ENCODE data around the gene RNU5D-1.

DNA sequence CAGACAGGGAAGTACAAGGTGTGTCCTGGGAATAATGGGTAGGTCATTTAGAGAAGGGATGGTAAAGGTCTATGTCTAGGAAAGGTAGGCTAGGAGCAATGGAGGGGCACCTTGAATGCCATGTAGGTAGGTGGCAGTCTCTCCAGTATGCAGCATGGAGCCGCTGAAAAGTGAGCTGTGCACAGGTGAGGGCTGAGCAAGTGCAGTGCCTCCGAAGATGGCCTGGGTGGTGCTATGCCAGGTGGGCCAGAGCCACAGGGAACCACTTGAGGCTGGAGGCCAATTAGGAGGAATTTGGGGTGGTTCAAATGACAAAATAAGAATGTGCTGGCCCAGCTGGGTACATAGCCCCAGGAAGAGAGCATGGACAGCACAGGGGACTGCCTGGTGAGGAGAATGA lies 25.0 kb downstream of the RNU5D-1 start:
- TF ChIP-seq, protein P1, sequence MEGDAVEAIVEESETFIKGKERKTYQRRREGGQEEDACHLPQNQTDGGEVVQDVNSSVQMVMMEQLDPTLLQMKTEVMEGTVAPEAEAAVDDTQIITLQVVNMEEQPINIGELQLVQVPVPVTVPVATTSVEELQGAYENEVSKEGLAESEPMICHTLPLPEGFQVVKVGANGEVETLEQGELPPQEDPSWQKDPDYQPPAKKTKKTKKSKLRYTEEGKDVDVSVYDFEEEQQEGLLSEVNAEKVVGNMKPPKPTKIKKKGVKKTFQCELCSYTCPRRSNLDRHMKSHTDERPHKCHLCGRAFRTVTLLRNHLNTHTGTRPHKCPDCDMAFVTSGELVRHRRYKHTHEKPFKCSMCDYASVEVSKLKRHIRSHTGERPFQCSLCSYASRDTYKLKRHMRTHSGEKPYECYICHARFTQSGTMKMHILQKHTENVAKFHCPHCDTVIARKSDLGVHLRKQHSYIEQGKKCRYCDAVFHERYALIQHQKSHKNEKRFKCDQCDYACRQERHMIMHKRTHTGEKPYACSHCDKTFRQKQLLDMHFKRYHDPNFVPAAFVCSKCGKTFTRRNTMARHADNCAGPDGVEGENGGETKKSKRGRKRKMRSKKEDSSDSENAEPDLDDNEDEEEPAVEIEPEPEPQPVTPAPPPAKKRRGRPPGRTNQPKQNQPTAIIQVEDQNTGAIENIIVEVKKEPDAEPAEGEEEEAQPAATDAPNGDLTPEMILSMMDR (IDR thresholded peaks at IDR 0.05): no peak
- no peak for TF ChIP-seq POLR2A (IDR thresholded peaks at IDR 0.05)
